Gastrocnemius medialis (tissue), 4 donors: ENCODE results near the gene RPS6KC1. TPM values are rescaled to one million over a fixed set of nuclear protein-coding genes. Genes with fewer than 3 reads are reported as not detected.

Experiments
- ATAC-seq, 2 donors: fragments of 150-250 bp; one replicate each; pipeline ENCODE4 v1.9.1; 2016
- DNase-seq, 2 donors: peaks; one replicate each; pipeline ENCODE4 v3.0.0-alpha.2; 2019
- H3K27ac ChIP-seq, 4 donors: fragments of 200-600 bp; sonication (generic); 1 replicate in 1 of 4; 2 replicates in 3 of 4; pipeline ENCODE4 v1.5.1; 2016 to 2018; ENCODE audit warnings: mild to moderate bottlenecking in 2 of 4, moderate library complexity in 1 of 4
- H3K27me3 ChIP-seq, 3 donors: fragments of 200-600 bp; sonication (generic) in 2 of 3; 1 replicate in 1 of 3; 2 replicates in 2 of 3; pipeline versions ENCODE4 v1.5.1 to v1.6.0; 2016 to 2019; ENCODE audit warnings: mild to moderate bottlenecking in 1 of 3, moderate library complexity in 1 of 3
- H3K36me3 ChIP-seq, 2 donors: fragments of 200-600 bp; sonication (generic) in 1 of 2; one replicate each; pipeline ENCODE4 v1.5.1; 2017 to 2018
- H3K4me1 ChIP-seq, 2 donors: fragments of 200-600 bp; sonication (generic) in 1 of 2; one replicate each; pipeline ENCODE4 v1.5.1; 2016 to 2017; ENCODE audit warnings: mild to moderate bottlenecking in 2 of 2
- H3K4me3 ChIP-seq, 4 donors: fragments of 200-600 bp; sonication (generic) in 3 of 4; 1 replicate in 1 of 4; 2 replicates in 3 of 4; pipeline ENCODE4 v1.5.1; 2016 to 2019; ENCODE audit warnings: mild to moderate bottlenecking in 2 of 4
- H3K9me3 ChIP-seq, 3 donors: fragments of 200-600 bp; sonication (generic) in 2 of 3; 1 replicate in 1 of 3; 2 replicates in 2 of 3; pipeline ENCODE4 v1.5.1; 2016 to 2019
- POLR2A ChIP-seq, 2 donors: fragments of 450-650 bp; IDR thresholded peaks; one replicate each; pipeline ENCODE4 v1.6.1; 2017; ENCODE audit warnings: antibody characterized with exemption in 2 of 2, mild to moderate bottlenecking in 2 of 2, moderate library complexity in 2 of 2
- in situ Hi-C, 4 donors: fragments of 200-750 bp; cut with MboI; loops; one replicate each; pipeline versions ENCODE4 v1.15.0 to v1.8.0; 2017; ENCODE audit warnings: low sequenced_read_pairs in 4 of 4
- intact Hi-C: fragments of 100-400 bp; cut with DNase I; formaldehyde crosslinking; loops from one replicate; pipeline ENCODE4 v1.15.1; 2023; ENCODE audit warnings: low total_unique reads
- total RNA-seq, 4 donors: library from RNA; depleted of rRNA; stranded (reverse); fragments of >200 nt; gene quantifications; one replicate each; pipeline versions ENCODE4 v1.1.0 to v1.2.3, GENCODE V29; 2016
- TF ChIP-seq, protein P1 (sequence below), 5 experiments: fragments of 450-650 bp in 3 of 5; fragments of 200-600 bp in 2 of 5; sonication (generic) in 2 of 5; IDR thresholded peaks in 4 of 5; conservative IDR thresholded peaks in 1 of 5; 1 replicate in 4 of 5; 2 replicates in 1 of 5; pipeline ENCODE4 v1.5.1; 2016 to 2019; ENCODE audit warnings: antibody characterized with exemption in 5 of 5, mild to moderate bottlenecking in 3 of 5, moderate library complexity in 3 of 5

The RPS6KC1 gene
- total RNA-seq, 4 donors from 2014 or later = 14.5 to 22.2 (median 16.2) TPM

DNA sequence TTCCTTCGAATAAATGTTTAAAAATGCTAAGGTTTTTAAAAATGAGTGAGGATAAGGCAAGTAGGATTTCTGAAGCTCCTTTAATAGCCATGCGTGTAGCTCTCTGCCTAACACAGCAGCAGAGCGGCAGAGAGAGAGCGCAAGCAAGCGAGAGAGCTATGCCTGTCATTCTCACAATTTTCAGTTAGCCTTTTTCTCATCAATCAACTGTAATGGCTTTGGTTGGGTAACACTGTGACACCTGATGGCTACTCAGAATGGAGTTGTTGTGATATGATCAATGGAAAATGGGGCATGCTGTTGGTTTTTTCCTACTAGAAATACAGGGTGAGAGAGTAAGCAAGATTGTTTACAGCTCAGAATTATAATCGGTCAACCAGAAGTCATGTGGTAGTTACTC lies 198.4 kb downstream of the RPS6KC1 start:
- H3K9me3 ChIP-seq = no peaks in the 10 kb centered on the region
- intact Hi-C loops = loop anchor here (10.0 kb wide), 2 partner anchors 125 to 875 kb away; no protein-coding TSS in a partner anchor
- TF ChIP-seq, protein P1, sequence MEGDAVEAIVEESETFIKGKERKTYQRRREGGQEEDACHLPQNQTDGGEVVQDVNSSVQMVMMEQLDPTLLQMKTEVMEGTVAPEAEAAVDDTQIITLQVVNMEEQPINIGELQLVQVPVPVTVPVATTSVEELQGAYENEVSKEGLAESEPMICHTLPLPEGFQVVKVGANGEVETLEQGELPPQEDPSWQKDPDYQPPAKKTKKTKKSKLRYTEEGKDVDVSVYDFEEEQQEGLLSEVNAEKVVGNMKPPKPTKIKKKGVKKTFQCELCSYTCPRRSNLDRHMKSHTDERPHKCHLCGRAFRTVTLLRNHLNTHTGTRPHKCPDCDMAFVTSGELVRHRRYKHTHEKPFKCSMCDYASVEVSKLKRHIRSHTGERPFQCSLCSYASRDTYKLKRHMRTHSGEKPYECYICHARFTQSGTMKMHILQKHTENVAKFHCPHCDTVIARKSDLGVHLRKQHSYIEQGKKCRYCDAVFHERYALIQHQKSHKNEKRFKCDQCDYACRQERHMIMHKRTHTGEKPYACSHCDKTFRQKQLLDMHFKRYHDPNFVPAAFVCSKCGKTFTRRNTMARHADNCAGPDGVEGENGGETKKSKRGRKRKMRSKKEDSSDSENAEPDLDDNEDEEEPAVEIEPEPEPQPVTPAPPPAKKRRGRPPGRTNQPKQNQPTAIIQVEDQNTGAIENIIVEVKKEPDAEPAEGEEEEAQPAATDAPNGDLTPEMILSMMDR (IDR thresholded peaks at IDR 0.05 in 4 of 5, conservative IDR thresholded peaks at IDR 0.05 in 1 of 5) = no peak
- no peak for TF ChIP-seq POLR2A (IDR thresholded peaks at IDR 0.05)
- peaks cover 0 to 7% of the 10 kb centered on the region in 2 donors for H3K36me3 ChIP-seq
- no peak overlapping the region for H3K27ac ChIP-seq
- in situ Hi-C loops = loop anchor here in 2 of 4 donors (25.0 kb wide), 1 partner anchor 888 kb away; no protein-coding TSS in a partner anchor
- H3K27me3 ChIP-seq = no peaks in the 10 kb centered on the region
- DNase-seq (no peak), ATAC-seq (no peak)
- H3K4me1 ChIP-seq = no peaks in the 10 kb centered on the region
- no peak overlapping the region for H3K4me3 ChIP-seq

DNA sequence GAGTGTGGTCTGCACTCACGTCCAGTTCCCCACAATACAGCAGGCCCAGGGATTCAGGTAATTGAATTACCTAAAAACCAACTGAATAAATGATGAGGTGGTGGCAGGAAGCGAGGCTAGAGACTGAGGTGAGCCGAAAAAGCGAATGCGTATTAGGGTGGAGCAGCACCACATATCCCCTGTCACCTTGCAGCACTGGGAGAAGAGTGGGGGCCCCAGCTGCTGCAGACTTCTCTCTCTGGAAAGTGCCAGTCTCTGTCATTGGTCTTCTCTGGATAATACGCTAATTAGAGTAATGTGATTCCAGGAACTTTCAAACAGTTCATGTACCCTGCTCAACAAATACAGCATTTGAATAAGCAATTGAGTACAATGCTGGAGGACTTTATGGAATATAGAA lies 199.0 kb downstream of the RPS6KC1 start:
- DNase-seq = no peak
- H3K27ac ChIP-seq = no peak overlapping the region
- peaks cover 0 to 7% of the 10 kb centered on the region in 2 donors for H3K36me3 ChIP-seq
- no peaks in the 10 kb centered on the region for H3K9me3 ChIP-seq
- in situ Hi-C loops (no loop called here), intact Hi-C loops (no loop called here)
- H3K27me3 ChIP-seq = no peaks in the 10 kb centered on the region
- no peaks in the 10 kb centered on the region for H3K4me1 ChIP-seq
- ATAC-seq = no peak
- TF ChIP-seq, protein P1 (IDR thresholded peaks at IDR 0.05 in 4 of 5, conservative IDR thresholded peaks at IDR 0.05 in 1 of 5) = no peak
- TF ChIP-seq POLR2A (IDR thresholded peaks at IDR 0.05) = no peak
- H3K4me3 ChIP-seq = no peak overlapping the region

DNA sequence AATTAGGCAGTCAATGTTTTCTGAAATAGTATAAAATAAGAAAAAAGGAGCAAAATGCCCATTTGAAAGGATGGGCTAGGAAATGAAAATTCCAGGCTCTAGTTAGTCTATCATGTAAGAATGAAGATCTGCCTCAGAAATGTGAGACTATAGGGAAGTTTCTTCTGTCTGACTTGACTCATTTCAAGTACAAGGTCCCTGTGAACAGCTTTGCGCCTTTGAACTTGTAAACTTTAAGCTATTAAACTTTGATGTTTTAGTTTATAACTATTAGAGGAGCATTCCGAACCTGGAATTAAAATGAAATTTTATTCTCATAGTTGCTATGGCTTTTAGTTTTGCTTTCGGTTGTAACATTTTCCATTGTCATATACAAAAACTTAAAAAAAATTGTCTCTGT lies 199.4 kb downstream of the RPS6KC1 start:
- H3K9me3 ChIP-seq = no peaks in the 10 kb centered on the region
- H3K27ac ChIP-seq = no peak overlapping the region
- H3K27me3 ChIP-seq = no peaks in the 10 kb centered on the region
- no peak for ATAC-seq
- in situ Hi-C loops = no loop called here
- no peak overlapping the region for H3K4me3 ChIP-seq
- no peaks in the 10 kb centered on the region for H3K4me1 ChIP-seq
- TF ChIP-seq, protein P1 (IDR thresholded peaks at IDR 0.05 in 4 of 5, conservative IDR thresholded peaks at IDR 0.05 in 1 of 5) = no peak
- no peak for TF ChIP-seq POLR2A (IDR thresholded peaks at IDR 0.05)
- H3K36me3 ChIP-seq = peaks cover 0 to 3% of the 10 kb centered on the region in 2 donors
- intact Hi-C loops = no loop called here
- DNase-seq = no peak

DNA sequence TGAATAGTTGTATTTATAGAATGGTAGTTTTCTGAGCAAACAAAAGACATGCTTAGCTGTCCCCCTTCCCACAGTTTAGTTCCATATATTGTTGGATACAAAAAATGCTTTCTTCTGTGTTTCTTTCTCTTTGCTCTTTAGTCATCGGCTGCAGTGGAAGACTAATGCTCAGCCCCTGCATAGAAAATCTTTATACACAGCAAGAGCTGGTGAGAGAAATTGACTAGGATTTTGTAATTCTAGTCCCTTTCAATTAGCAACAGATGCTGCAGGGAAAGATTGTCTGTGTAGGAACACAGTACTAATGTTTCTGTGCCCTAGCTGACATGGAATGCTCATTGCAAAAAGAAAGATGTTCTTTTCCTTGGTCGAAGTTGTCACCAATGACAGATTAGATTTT lies 200.9 kb downstream of the RPS6KC1 start:
- in situ Hi-C loops (no loop called here), intact Hi-C loops (no loop called here)
- Histone ChIP-seq H3K9me3 (no peaks in the 10 kb centered on the region), H3K27me3 (no peaks in the 10 kb centered on the region), H3K4me1 (no peaks in the 10 kb centered on the region), H3K4me3 (no peak overlapping the region), H3K27ac (no peak overlapping the region), H3K36me3 (no peaks in the 10 kb centered on the region)
- DNase-seq = no peak
- TF ChIP-seq POLR2A (IDR thresholded peaks at IDR 0.05) = no peak
- TF ChIP-seq, protein P1 (IDR thresholded peaks at IDR 0.05 in 4 of 5, conservative IDR thresholded peaks at IDR 0.05 in 1 of 5) = no peak
- no peak for ATAC-seq
